HEK293T (cell line): ENCODE data around the gene SLC22A15.

Experiments used
- CTCF ChIA-PET: fragments of 350-600 bp; formaldehyde crosslinking; extraction: SDS; loops from one replicate; lab custom pipeline; 2021; ENCODE audit warnings: antibody characterized with exemption, inconsistent platforms; lab: Yijun Ruan, JAX
- POLR2A ChIA-PET: fragments of 350-600 bp; formaldehyde crosslinking; extraction: SDS; loops from one replicate; lab custom pipeline; 2020; ENCODE audit warnings: antibody characterized with exemption, inconsistent platforms; lab: Yijun Ruan, JAX
- DNase-seq: peaks from one replicate; pipeline ENCODE4 v3.0.0; 2012; ENCODE audit warnings: mixed read lengths; ENCODE audit errors: extremely low spot score
- ARNT ChIP-seq: fragments of 450-650 bp; IDR thresholded peaks from 2 replicates; pipeline ENCODE4 v1.6.1; 2017; ENCODE audit warnings: mild to moderate bottlenecking
- BHLHE40 ChIP-seq: fragments of 450-650 bp; IDR thresholded peaks from 2 replicates; pipeline ENCODE4 v1.6.1; 2016; ENCODE audit warnings: mild to moderate bottlenecking, moderate library complexity, borderline replicate concordance
- CTBP1 ChIP-seq: fragments of 450-650 bp; IDR thresholded peaks from 2 replicates; pipeline ENCODE4 v1.6.1; 2016; ENCODE audit warnings: borderline replicate concordance
- ELF4 ChIP-seq: fragments of 450-650 bp; IDR thresholded peaks from 2 replicates; pipeline ENCODE4 v1.6.1; 2017; ENCODE audit warnings: antibody characterized with exemption
- FOXA1 ChIP-seq: fragments of 450-650 bp; IDR thresholded peaks from 2 replicates; pipeline ENCODE4 v1.6.1; 2016; ENCODE audit warnings: mild to moderate bottlenecking
- FOXK2 ChIP-seq: fragments of 450-650 bp; IDR thresholded peaks from 2 replicates; pipeline ENCODE4 v1.6.1; 2016; ENCODE audit warnings: mild to moderate bottlenecking
- FOXM1 ChIP-seq: fragments of 450-650 bp; IDR thresholded peaks from 2 replicates; pipeline ENCODE4 v1.6.1; 2017; ENCODE audit warnings: mild to moderate bottlenecking, borderline replicate concordance
- HDGF ChIP-seq: fragments of 450-650 bp; IDR thresholded peaks from 2 replicates; pipeline ENCODE4 v1.6.1; 2017; ENCODE audit warnings: antibody characterized with exemption, borderline replicate concordance
- L3MBTL2 ChIP-seq: fragments of 450-650 bp; conservative IDR thresholded peaks from 2 replicates; pipeline ENCODE4 v1.6.1; 2016; ENCODE audit warnings: mild to moderate bottlenecking
- LEF1 ChIP-seq: fragments of 450-650 bp; IDR thresholded peaks from 2 replicates; pipeline ENCODE4 v1.6.1; 2017; ENCODE audit warnings: mild to moderate bottlenecking, borderline replicate concordance
- NFRKB ChIP-seq: fragments of 450-650 bp; IDR thresholded peaks from 2 replicates; pipeline ENCODE4 v1.6.1; 2016; ENCODE audit warnings: mild to moderate bottlenecking, moderate library complexity
- SP1 ChIP-seq: fragments of 450-650 bp; IDR thresholded peaks from 2 replicates; pipeline ENCODE4 v1.6.1; 2017
- SUZ12 ChIP-seq: fragments of 450-650 bp; IDR thresholded peaks from 2 replicates; pipeline ENCODE4 v1.6.1; 2016; ENCODE audit warnings: mild to moderate bottlenecking
- TARDBP ChIP-seq: fragments of 450-650 bp; IDR thresholded peaks from 2 replicates; pipeline ENCODE4 v1.6.1; 2016
- ZNF384 ChIP-seq: fragments of 450-650 bp; IDR thresholded peaks from 2 replicates; pipeline ENCODE4 v1.6.1; 2016
- TF ChIP-seq, protein P1 (sequence below): fragments of 450-650 bp; IDR thresholded peaks from 2 replicates; pipeline ENCODE4 v1.6.1; 2016

Gene SLC22A15

DNA sequence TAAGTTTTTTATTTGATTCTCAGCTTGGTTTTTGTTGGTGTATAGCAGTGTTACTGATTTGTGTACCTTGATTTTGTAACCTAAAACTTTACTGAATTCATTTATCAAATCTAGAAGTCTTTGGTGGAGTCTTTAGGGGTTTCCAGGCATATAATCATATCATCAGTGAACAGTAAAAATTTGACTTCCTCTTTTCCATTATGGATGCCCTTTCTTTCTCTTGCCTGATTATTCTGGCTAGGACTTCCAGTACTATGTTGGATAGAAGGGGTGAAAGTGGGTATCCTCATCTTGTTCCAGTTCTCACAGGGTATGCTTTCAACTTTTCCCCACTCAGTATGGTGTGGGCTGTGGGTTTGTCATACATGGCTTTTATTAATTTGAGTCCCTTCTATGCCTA, 111.3 kb downstream of the SLC22A15 start:
- no peak for DNase-seq
- TF ChIP-seq SUZ12: no peak
- TF ChIP-seq FOXK2: no peak
- TF ChIP-seq HDGF: no peak
- TF ChIP-seq SP1: no peak
- TF ChIP-seq NFRKB: no peak
- TF ChIP-seq ZNF384: no peak
- no peak for TF ChIP-seq CTBP1
- no peak for TF ChIP-seq ARNT
- TF ChIP-seq FOXA1: no peak
- no peak for TF ChIP-seq BHLHE40
- ChIA-PET POLR2A (no interaction called here), CTCF (interaction anchor here (0.6 kb wide), 1 partner anchor 12 kb away, joined by 3 read pairs; no protein-coding TSS in a partner anchor)

DNA sequence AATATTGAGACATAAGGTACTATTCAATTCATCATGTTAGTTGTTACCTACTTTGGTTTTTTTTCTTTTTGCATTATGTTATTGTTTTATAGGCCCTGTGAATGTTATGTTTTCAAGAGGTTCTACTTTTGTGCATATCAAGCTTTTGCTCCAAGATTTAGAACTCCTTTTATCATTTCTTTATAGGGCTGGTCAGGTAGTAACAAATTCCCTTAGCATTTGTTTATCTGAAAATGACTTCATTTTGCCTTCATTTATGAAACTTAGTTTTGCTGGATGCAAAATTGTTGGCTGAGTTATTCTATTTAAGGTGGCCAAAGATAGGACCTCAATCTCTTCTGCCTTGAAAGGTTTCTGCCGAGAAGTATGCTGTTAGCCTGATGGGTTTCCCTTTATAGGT, 113.6 kb downstream of the SLC22A15 start:
- no peak for TF ChIP-seq ELF4
- TF ChIP-seq LEF1: no peak
- no peak for TF ChIP-seq HDGF
- TF ChIP-seq SP1: no peak
- no peak for TF ChIP-seq NFRKB
- TF ChIP-seq ZNF384: no peak
- POLR2A ChIA-PET: no interaction called here
- DNase-seq: no peak
- CTCF ChIA-PET: no interaction called here

DNA sequence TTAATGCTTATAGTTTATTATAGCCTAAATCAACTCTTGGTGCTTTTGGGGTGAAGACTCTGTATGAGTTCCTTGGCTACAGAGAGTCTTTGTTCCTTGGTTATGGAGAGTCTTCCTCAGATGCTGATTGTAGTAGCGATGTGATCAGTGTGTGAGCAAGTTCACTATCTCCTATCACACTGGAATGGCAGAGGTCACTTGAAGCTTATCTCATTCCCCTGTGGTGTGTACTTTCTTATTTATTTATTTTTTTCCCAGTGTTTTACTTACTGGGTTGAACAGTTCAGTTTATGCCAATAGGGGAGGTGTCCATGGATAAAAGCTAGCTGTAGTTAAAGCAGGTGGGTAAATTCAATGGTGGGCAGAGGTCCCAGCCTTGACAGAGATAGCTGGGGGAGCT, 114.8 kb downstream of the SLC22A15 start:
- CTCF ChIA-PET: interaction anchor here (0.5 kb wide), 1 partner anchor 70 kb away, joined by 3 read pairs; no protein-coding TSS in a partner anchor
- DNase-seq: no peak
- TF ChIP-seq FOXK2: no peak
- TF ChIP-seq L3MBTL2: no peak
- no peak for TF ChIP-seq FOXM1
- TF ChIP-seq ARNT: no peak
- no peak for TF ChIP-seq SP1
- no peak for TF ChIP-seq HDGF
- POLR2A ChIA-PET: no interaction called here

DNA sequence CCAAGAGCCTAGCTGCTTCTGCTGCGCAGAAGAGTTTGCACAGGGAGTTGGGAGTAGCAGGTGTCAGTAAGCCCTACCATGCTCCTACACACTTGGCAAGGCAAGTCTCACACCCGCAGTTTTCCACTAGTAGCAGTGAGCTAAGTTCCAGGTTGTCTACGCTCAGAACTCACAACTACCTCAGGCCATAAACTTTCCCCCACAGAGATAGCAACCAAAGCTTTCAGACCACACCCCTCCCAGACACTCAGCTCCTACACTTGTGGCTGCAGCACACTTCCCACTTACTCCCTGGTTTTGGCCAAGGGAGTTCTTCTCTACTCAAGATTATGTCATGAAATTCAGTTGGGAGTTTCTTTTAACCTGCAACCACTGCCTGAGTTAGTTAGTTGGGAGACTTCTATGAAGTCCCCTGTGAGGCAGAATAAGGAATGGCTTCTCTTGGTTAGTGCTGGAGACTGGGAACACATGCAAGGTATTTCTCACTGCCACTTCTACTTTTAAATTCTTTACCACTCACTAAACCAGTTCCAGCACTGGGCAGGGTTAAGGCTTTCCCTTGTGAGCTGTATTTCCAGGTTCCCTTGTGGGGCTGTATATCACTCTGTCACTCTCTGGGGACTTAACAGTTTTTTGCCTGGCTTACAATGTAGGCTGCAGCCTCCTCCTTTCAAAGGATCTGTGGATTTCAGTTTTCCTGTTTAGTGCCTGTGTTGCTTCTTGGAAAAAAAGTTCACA, 116.6 kb downstream of the SLC22A15 start:
- CTCF ChIA-PET: no interaction called here
- POLR2A ChIA-PET: no interaction called here
- TF ChIP-seq SUZ12: no peak
- no peak for TF ChIP-seq NFRKB
- no peak for TF ChIP-seq FOXA1
- TF ChIP-seq FOXM1: no peak
- no peak for TF ChIP-seq ELF4
- TF ChIP-seq LEF1: no peak
- TF ChIP-seq ZNF384: no peak
- TF ChIP-seq ARNT: no peak
- TF ChIP-seq L3MBTL2: no peak
- no peak for TF ChIP-seq BHLHE40
- no peak for TF ChIP-seq HDGF
- no peak for TF ChIP-seq FOXK2

DNA sequence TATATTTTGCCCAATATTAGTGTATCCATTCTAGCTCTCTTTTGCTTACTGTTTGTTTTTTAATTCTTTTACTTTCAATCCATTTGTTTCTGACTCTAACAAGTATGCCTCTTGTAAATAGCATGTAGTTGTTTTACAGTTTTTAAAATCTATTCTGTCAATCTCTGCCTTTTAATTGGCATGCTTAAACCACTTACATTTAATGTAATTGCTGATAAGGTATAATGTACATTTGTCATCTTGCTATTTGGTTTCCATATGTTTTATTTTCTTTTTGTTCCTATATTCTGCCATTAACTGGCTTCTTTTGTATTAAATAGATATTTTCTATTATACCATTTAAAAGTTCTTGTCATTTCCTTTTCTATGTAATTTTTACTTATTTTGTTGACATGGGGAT, 118.7 kb downstream of the SLC22A15 start:
- CTCF ChIA-PET: no interaction called here
- DNase-seq: no peak
- POLR2A ChIA-PET: no interaction called here
- no peak for TF ChIP-seq ELF4
- TF ChIP-seq FOXK2: no peak
- TF ChIP-seq LEF1: no peak
- TF ChIP-seq TARDBP: no peak
- no peak for TF ChIP-seq ARNT
- no peak for TF ChIP-seq FOXM1
- TF ChIP-seq NFRKB: no peak
- no peak for TF ChIP-seq CTBP1
- TF ChIP-seq HDGF: no peak
- TF ChIP-seq, protein P1, sequence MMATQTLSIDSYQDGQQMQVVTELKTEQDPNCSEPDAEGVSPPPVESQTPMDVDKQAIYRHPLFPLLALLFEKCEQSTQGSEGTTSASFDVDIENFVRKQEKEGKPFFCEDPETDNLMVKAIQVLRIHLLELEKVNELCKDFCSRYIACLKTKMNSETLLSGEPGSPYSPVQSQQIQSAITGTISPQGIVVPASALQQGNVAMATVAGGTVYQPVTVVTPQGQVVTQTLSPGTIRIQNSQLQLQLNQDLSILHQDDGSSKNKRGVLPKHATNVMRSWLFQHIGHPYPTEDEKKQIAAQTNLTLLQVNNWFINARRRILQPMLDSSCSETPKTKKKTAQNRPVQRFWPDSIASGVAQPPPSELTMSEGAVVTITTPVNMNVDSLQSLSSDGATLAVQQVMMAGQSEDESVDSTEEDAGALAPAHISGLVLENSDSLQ: no peak
- TF ChIP-seq FOXA1: no peak
- no peak for TF ChIP-seq ZNF384
- TF ChIP-seq SUZ12: no peak
- TF ChIP-seq SP1: no peak
- TF ChIP-seq L3MBTL2: no peak
- TF ChIP-seq BHLHE40: no peak

More for the DNA sequence above, 116.6 kb downstream of the SLC22A15 start:
- no peak for DNase-seq

DNA sequence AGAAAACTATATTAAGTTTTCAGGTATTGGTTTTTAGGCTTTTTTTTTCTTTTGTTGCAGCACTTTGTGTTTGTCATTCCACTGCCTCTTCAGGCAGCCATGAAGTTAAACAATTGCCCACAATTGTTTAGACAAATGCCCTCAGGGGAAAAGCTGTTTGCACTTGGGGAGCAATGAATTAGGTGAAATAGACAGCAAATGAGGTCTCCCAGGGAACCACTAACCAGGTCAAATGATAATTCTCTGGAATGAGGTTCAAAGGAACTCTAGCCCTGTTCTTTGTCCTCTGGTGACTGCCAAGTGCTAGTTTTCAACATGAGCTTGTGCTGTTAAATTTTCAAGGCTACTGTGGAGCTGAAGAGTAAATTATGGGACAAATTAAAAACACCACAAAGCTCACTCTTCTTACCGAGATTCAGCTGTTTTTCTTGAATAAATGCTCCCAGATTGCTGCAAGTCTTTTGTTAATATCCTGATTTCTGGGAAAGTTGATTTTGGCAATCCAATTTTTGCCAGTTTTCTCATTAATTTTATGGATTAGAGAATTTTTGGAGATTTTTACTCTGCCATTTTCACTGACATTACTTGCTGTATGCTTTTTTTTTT, 119.8 kb downstream of the SLC22A15 start:
- CTCF ChIA-PET: no interaction called here

More for the DNA sequence above, 119.8 kb downstream of the SLC22A15 start:
- TF ChIP-seq FOXA1 (no peak), FOXK2 (no peak), CTBP1 (no peak), BHLHE40 (no peak), L3MBTL2 (no peak), HDGF (no peak), SUZ12 (no peak), ARNT (no peak), SP1 (no peak), NFRKB (no peak)
- TF ChIP-seq, protein P1: no peak
- POLR2A ChIA-PET: no interaction called here
- DNase-seq: no peak
